GM10266 (cell line): Measurements from ENCODE around the gene DIAPH3.

Experiments
- DNase-seq: peaks from one replicate; pipeline ENCODE4 v3.0.0; 2012; ENCODE audit errors: extremely low spot score
- CTCF ChIP-seq: IDR thresholded peaks from 2 replicates; pipeline ENCODE4 v1.5.1; 2012; ENCODE audit warnings: mild to moderate bottlenecking, low read depth; ENCODE audit not compliant: control insufficient read depth, insufficient read depth; ENCODE audit errors: missing control alignments

Gene DIAPH3

GRCh38 chr13:59891053-59891452 lies 272.7 kb downstream of the DIAPH3 start:
- no peak for TF ChIP-seq CTCF
- no peak for DNase-seq

GRCh38 chr13:59890054-59890453 lies 273.7 kb downstream of the DIAPH3 start:
- no peak for DNase-seq
- no peak for TF ChIP-seq CTCF

GRCh38 chr13:59888408-59888807 lies 275.3 kb downstream of the DIAPH3 start:
- DNase-seq, result no peak
- no peak for TF ChIP-seq CTCF

GRCh38 chr13:59885076-59885475 lies 278.7 kb downstream of the DIAPH3 start:
- DNase-seq, result no peak
- no peak for TF ChIP-seq CTCF

DNA sequence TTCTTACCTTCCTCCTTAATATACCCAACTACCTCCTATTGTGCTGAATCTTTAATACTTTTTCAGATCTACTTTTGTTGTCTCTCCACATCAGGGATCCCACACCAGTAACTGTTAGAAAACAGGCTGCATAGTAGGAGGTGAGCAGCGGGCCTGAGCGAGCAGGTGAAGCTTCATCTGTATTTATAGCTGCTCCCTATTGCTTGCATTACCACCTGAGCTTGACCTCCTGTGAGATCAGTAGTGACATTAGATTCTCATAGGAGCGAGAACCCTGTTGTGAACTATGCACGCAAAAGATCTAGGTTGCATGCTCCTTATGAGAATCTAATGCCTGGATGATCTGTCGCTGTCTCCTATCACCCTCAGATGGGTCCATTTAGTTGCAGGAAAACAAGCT lies 279.8 kb downstream of the DIAPH3 start:
- DNase-seq, result no peak
- TF ChIP-seq CTCF, result no peak

DNA sequence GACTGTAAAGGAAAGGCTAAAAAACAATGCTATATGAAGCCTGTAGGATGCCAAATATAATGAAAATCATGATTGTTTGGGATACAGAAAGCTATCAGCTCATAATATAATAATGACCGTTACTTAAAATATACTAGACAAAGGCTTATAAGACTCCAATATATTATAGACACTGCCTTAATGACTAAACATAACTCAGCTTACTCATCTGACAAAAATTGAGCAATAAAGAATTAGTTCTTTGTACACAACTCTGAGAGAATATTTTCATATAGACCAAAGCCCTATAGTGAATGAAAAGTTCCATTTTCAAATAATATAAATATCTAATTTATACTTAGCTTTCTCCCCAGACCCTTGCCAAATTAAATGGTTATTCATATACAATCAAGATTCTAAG lies 283.3 kb downstream of the DIAPH3 start:
- no peak for TF ChIP-seq CTCF
- no peak for DNase-seq

DNA sequence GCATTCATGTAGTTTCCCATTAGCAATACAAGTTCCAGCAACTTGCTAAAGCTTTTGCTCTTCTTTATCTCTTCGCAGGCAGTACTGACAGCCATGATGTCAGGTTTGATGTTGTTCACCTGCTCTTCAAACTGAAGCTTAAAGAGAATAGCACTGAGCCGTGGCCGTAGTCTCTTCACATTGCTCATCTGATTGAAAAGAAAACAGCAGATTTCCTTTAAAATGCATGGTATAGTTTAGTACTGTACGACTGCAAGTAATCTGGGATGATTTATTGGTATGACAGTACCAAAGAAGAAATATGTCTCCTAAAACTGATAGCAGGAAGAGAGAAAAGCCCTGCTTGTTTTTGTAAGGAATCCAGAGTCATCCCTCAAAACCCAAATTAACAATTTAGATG lies 284.4 kb downstream of the DIAPH3 start:
- no peak for DNase-seq
- TF ChIP-seq CTCF, result no peak
